NCI-H1092 (cell line): ENCODE data around the gene PHF21A.
"Not testable (repeated sequence)": the region's sequence is repeated elsewhere in the genome, so short reads cannot be mapped to it uniquely, and the experiment has no call there.

Experiments used
- DNase-seq: peaks from one replicate; lab custom pipeline; 2025; lab: John Stamatoyannopoulos, UW

PHF21A gene

GRCh38 chr11:46120346-46121300 lies 631 bp downstream of the PHF21A start:
- peak; percentile 6 for DNase-seq

- DNase-seq = peak; percentile 28
Observed at GRCh38 chr11:46119352-46120216, 1.7 kb downstream of the PHF21A start.

GRCh38 chr11:46118702-46119351 lies 2.4 kb downstream of the PHF21A start:
- no peak for DNase-seq

- DNase-seq = no peak
Observed at GRCh38 chr11:46117842-46118241, 3.4 kb downstream of the PHF21A start.

GRCh38 chr11:46116712-46117037 lies 4.6 kb downstream of the PHF21A start:
- DNase-seq = not testable (repeated sequence)

GRCh38 chr11:46116007-46116711 lies 5.1 kb downstream of the PHF21A start:
- no peak for DNase-seq

- no peak for DNase-seq
Observed at GRCh38 chr11:46114961-46115360, 6.3 kb downstream of the PHF21A start.

GRCh38 chr11:46114378-46114777 lies 6.9 kb downstream of the PHF21A start:
- no peak for DNase-seq

- peak; percentile 3 for DNase-seq
Observed at GRCh38 chr11:46112961-46113607, 8.2 kb downstream of the PHF21A start.

- no peak for DNase-seq
Observed at GRCh38 chr11:46108751-46109150, 12.5 kb downstream of the PHF21A start.

- no peak for DNase-seq
Observed at GRCh38 chr11:46107780-46108179, 13.5 kb downstream of the PHF21A start.

- no peak for DNase-seq
Observed at GRCh38 chr11:46107408-46107718, 13.9 kb downstream of the PHF21A start.

- DNase-seq = no peak
Observed at GRCh38 chr11:46106530-46107407, 14.5 kb downstream of the PHF21A start.

GRCh38 chr11:46105926-46106325 lies 15.3 kb downstream of the PHF21A start:
- no peak for DNase-seq

GRCh38 chr11:46105134-46105628 lies 16.1 kb downstream of the PHF21A start:
- no peak for DNase-seq

- DNase-seq = no peak
Observed at GRCh38 chr11:46102843-46103242, 18.4 kb downstream of the PHF21A start.

GRCh38 chr11:46100670-46101069 lies 20.6 kb downstream of the PHF21A start:
- no peak for DNase-seq

- DNase-seq = no peak
Observed at GRCh38 chr11:46099963-46100316, 21.3 kb downstream of the PHF21A start.

GRCh38 chr11:46090375-46090774 lies 30.9 kb downstream of the PHF21A start:
- DNase-seq = no peak

GRCh38 chr11:46079662-46080061 lies 41.6 kb downstream of the PHF21A start:
- DNase-seq = no peak
